Caco-2 (cell line): ENCODE data around the gene MAGED2. TPM values are rescaled to one million over a fixed set of nuclear protein-coding genes. Genes with fewer than 3 reads are reported as not detected.

Experiments used
- BruUV-seq: library from RNA; stranded (reverse); fragments of 400-500 nt; replicated peaks from 2 replicates; lab custom pipeline; 2021; lab: Mats Ljungman, UMichigan
- CTCF ChIA-PET: fragments of 300-600 bp; sonication (Branson Sonifier 250); formaldehyde crosslinking; loops from one replicate; lab custom pipeline; 2022; ENCODE audit warnings: antibody characterized with exemption; lab: Charles Lee
- POLR2A ChIA-PET: fragments of 300-600 bp; sonication (Branson Sonifier 250); formaldehyde crosslinking; loops from one replicate; lab custom pipeline; 2022; ENCODE audit warnings: antibody characterized with exemption; lab: Charles Lee
- DNase-seq, 2 experiments: peaks; one replicate each; pipeline versions ENCODE4 v3.0.0 to v3.0.0-alpha.2; 2020 to 2022
- H3K27me3 ChIP-seq: replicated peaks from 2 replicates; pipeline ENCODE4 v1.6.0; 2011; ENCODE audit warnings: low read length; ENCODE audit not compliant: control insufficient read depth, insufficient read depth
- H3K36me3 ChIP-seq: 2 replicates; pipeline ENCODE4 v1.5.1; 2011; ENCODE audit warnings: low read length; ENCODE audit not compliant: control insufficient read depth, insufficient read depth
- H3K4me1 ChIP-seq: fragments of 250-450 bp; sonication (Bioruptor Pico); 2 replicates; pipeline ENCODE4 v1.5.1; 2020; ENCODE audit warnings: mild to moderate bottlenecking
- H3K4me3 ChIP-seq: 2 replicates; pipeline ENCODE4 v1.5.1; 2011; ENCODE audit warnings: low read depth, mild to moderate bottlenecking, control low read depth, low read length
- H3K9me3 ChIP-seq: fragments of 250-450 bp; sonication (Bioruptor Pico); 2 replicates; pipeline ENCODE4 v1.5.1; 2020; ENCODE audit warnings: mild to moderate bottlenecking, moderate library complexity
- H3K27ac Mint-ChIP-seq: one replicate; pipeline ENCODE4 v1.8.0; 2022; ENCODE audit warnings: mixed read lengths; ENCODE audit not compliant: unreplicated experiment
- H3K27me3 Mint-ChIP-seq: one replicate; pipeline ENCODE4 v1.8.0; 2022; ENCODE audit warnings: mixed read lengths; ENCODE audit not compliant: insufficient read depth, unreplicated experiment
- H3K36me3 Mint-ChIP-seq: one replicate; pipeline ENCODE4 v1.8.0; 2022; ENCODE audit warnings: mild to moderate bottlenecking, mixed read lengths; ENCODE audit not compliant: insufficient read depth, unreplicated experiment
- H3K4me1 Mint-ChIP-seq: one replicate; pipeline ENCODE4 v1.8.0; 2022; ENCODE audit warnings: low read depth, mixed read lengths; ENCODE audit not compliant: unreplicated experiment
- H3K4me3 Mint-ChIP-seq: one replicate; pipeline ENCODE4 v1.8.0; 2022; ENCODE audit warnings: mild to moderate bottlenecking, moderate library complexity, mixed read lengths; ENCODE audit not compliant: unreplicated experiment
- H3K9me3 Mint-ChIP-seq: one replicate; pipeline ENCODE4 v1.8.0; 2022; ENCODE audit warnings: mixed read lengths; ENCODE audit not compliant: unreplicated experiment
- CTCF ChIP-seq, 2 experiments: fragments of 200-600 bp in 1 of 2; IDR thresholded peaks; 1 replicate in 1 of 2; 2 replicates in 1 of 2; pipeline versions ENCODE4 v1.5.1 to v1.8.0; 2011 to 2022; ENCODE audit warnings: antibody characterized with exemption in 1 of 2, control low read depth in 1 of 2, inconsistent platforms in 1 of 2, low read depth in 1 of 2, low read length in 1 of 2, mild to moderate bottlenecking in 1 of 2, moderate library complexity in 1 of 2; ENCODE audit not compliant: insufficient read depth in 1 of 2, severe bottlenecking in 1 of 2, unreplicated experiment in 1 of 2
- intact Hi-C: fragments of 100-400 bp; cut with micrococcal nuclease; formaldehyde crosslinking; loops from one replicate; pipeline ENCODE4 v1.10.0; 2022; ENCODE audit not compliant: unreplicated experiment
- total RNA-seq: library from RNA; stranded (reverse); gene quantifications from 2 replicates; pipeline ENCODE4 v1.2.3, GENCODE V29; 2022

Gene MAGED2
- total RNA-seq, 1 experiment from 2014 or later, result 103 TPM

- no peaks in the 10 kb centered on the region for H3K27me3 Mint-ChIP-seq
- no peaks in the 10 kb centered on the region for H3K4me1 Mint-ChIP-seq
- no TSS peak for BruUV-seq
- ChIA-PET POLR2A (no interaction called here), CTCF (no interaction called here)
- no peak for TF ChIP-seq CTCF (IDR thresholded peaks at IDR 0.05; ENCODE audit: insufficient read depth in 1 of 2, low read depth in 1 of 2, low read length in 1 of 2, severe bottlenecking in 1 of 2, unreplicated experiment in 1 of 2)
- no peaks in the 10 kb centered on the region for H3K36me3 ChIP-seq
- no peaks in the 10 kb centered on the region for H3K36me3 Mint-ChIP-seq
- H3K27ac Mint-ChIP-seq, result no peak overlapping the region
- intact Hi-C loops, result no loop called here
- H3K4me3 Mint-ChIP-seq, result no peak overlapping the region
- no peaks in the 10 kb centered on the region for H3K27me3 ChIP-seq
- H3K9me3 ChIP-seq, result no peaks in the 10 kb centered on the region
- H3K4me1 ChIP-seq, result no peaks in the 10 kb centered on the region
- H3K9me3 Mint-ChIP-seq, result no peaks in the 10 kb centered on the region
- H3K4me3 ChIP-seq, result no peak overlapping the region
- no peak for DNase-seq
Measured at GRCh38 chrX:54776061-54776460, 31.5 kb upstream of the MAGED2 start.

- BruUV-seq, result no TSS peak
- DNase-seq, result no peak
Measured at GRCh38 chrX:54776987-54777672, 30.4 kb upstream of the MAGED2 start.

GRCh38 chrX:54785901-54786300 is 21.6 kb upstream of the MAGED2 start:
- Histone ChIP-seq H3K9me3 (no peaks in the 10 kb centered on the region), H3K4me3 (no peak overlapping the region), H3K27me3 (no peaks in the 10 kb centered on the region), H3K36me3 (no peaks in the 10 kb centered on the region), H3K4me1 (no peaks in the 10 kb centered on the region)
- CTCF ChIA-PET, result interaction anchor here (1.6 kb wide), 1 partner anchor 146 kb away, joined by 10 read pairs; no protein-coding TSS in a partner anchor
- BruUV-seq, result no TSS peak
- POLR2A ChIA-PET, result no interaction called here
- Mint-ChIP-seq H3K9me3 (peaks cover 7% of the 10 kb centered on the region), H3K27ac (no peak overlapping the region), H3K4me3 (no peak overlapping the region), H3K4me1 (no peaks in the 10 kb centered on the region), H3K27me3 (peaks cover 2% of the 10 kb centered on the region), H3K36me3 (no peaks in the 10 kb centered on the region)
- peak in 1 of 2 experiments; percentile 22 for DNase-seq
- no peak for TF ChIP-seq CTCF (IDR thresholded peaks at IDR 0.05; ENCODE audit: insufficient read depth in 1 of 2, low read depth in 1 of 2, low read length in 1 of 2, severe bottlenecking in 1 of 2, unreplicated experiment in 1 of 2)
- intact Hi-C loops, result no loop called here

More at GRCh38 chrX:54776987-54777672, 30.4 kb upstream of the MAGED2 start:
- no peak for TF ChIP-seq CTCF (IDR thresholded peaks at IDR 0.05; ENCODE audit: insufficient read depth in 1 of 2, low read depth in 1 of 2, low read length in 1 of 2, severe bottlenecking in 1 of 2, unreplicated experiment in 1 of 2)
- H3K9me3 ChIP-seq, result no peaks in the 10 kb centered on the region
- H3K4me1 Mint-ChIP-seq, result no peaks in the 10 kb centered on the region
- intact Hi-C loops, result no loop called here
- H3K4me3 ChIP-seq, result no peak overlapping the region
- H3K36me3 Mint-ChIP-seq, result no peaks in the 10 kb centered on the region
- no peaks in the 10 kb centered on the region for H3K27me3 Mint-ChIP-seq
- no peaks in the 10 kb centered on the region for H3K9me3 Mint-ChIP-seq
- no peaks in the 10 kb centered on the region for H3K27me3 ChIP-seq
- H3K27ac Mint-ChIP-seq, result no peak overlapping the region
- ChIA-PET CTCF (no interaction called here), POLR2A (no interaction called here)
- H3K4me1 ChIP-seq, result no peaks in the 10 kb centered on the region
- H3K4me3 Mint-ChIP-seq, result no peak overlapping the region
- H3K36me3 ChIP-seq, result no peaks in the 10 kb centered on the region
